Astrocyte of the cerebellum (primary cell): ENCODE data around the gene CBX1.
A peak's percentile ranks its signal among the peaks of the same experiment; 100 is the strongest.

Experiments
- DNase-seq: peaks from one replicate; pipeline ENCODE4 v3.0.0-alpha.2; 2011; ENCODE audit warnings: low read depth
- H3K4me3 ChIP-seq: 2 replicates; pipeline ENCODE4 v1.5.1; 2011; ENCODE audit warnings: mild to moderate bottlenecking, low read depth, low read length, moderate library complexity
- CTCF ChIP-seq: IDR thresholded peaks from 2 replicates; pipeline ENCODE4 v1.5.1; 2012; ENCODE audit warnings: low read length, low read depth, moderate library complexity, mild to moderate bottlenecking; ENCODE audit errors: missing control alignments
- in situ Hi-C: cut with HindIII; loops from 2 replicates; pipeline ENCODE4 v1.10.0; 2017; ENCODE audit warnings: low sequenced_read_pairs

Gene CBX1

GRCh38 chr17:48023400-48024148 lies 77.7 kb downstream of the CBX1 start:
- no peak for TF ChIP-seq CTCF
- in situ Hi-C loops: no loop called here
- H3K4me3 ChIP-seq: peak overlapping the region; percentile 40
- DNase-seq: no peak

GRCh38 chr17:48022901-48023300 lies 78.4 kb downstream of the CBX1 start:
- in situ Hi-C loops: no loop called here
- no peak for DNase-seq
- no peak overlapping the region for H3K4me3 ChIP-seq
- no peak for TF ChIP-seq CTCF

- H3K4me3 ChIP-seq: no peak overlapping the region
- in situ Hi-C loops: no loop called here
- TF ChIP-seq CTCF: no peak
- no peak for DNase-seq
Observed at GRCh38 chr17:48021934-48022333, 79.3 kb downstream of the CBX1 start.
